ENCODE results near the gene FABP1.

The FABP1 gene

DNA sequence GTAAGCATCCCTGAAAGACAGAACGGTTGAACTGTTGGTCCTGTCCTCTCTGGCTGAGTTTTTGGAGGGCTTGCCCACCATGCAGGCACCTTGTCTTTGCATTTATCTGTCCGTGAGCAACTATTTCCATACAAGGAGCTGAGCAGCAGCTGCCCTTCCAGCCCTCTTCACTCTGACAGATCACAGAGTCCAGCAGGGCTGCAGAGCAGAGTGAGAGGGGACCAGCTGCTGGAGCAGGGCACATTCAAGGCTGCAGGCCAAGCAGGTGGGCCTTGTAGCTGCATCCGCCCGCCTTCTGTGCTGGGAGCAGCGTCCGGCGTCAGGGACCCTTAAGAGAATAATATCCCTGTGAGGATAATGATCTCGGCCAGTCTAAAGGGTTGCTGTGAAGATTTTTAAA, 50.8 kb downstream of the FABP1 start:
- DNase-seq, result no peak

GRCh38 chr2:88074854-88075292, 53.0 kb downstream of the FABP1 start:
- DNase-seq, result no peak

DNA sequence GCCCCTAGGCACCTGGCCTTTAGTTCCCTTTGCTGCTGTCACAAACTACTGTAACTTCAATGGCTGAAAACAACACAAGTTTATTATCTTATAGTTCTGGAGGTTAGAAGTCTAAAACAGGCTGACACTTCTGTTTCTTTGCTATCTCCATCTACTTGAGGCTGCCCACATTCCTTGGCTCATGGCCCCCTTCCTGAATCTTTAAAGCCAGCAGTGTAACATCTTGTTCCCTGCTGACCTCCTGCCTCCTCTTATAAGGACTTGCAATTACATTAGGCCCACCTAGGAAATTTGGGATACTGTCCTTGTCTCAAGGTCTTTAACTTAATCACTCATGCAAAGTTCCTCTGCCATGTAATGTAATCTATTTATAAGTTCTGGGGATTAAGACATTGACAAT, 53.7 kb downstream of the FABP1 start:
- no peak for DNase-seq
